Hematopoietic multipotent progenitor cell treated with erythropoietin and hydrocortisone succinate and interleukin-3 and kit ligand, for 6 days (in vitro differentiated cells): ENCODE results near the gene GABBR2.

ENCODE experiments used
- DNase-seq: peaks from one replicate; pipeline ENCODE4 v3.0.0-alpha.2; 2015

GABBR2 gene

GRCh38 chr9:98720402-98720801 is 11.7 kb upstream of the GABBR2 start:
- no peak for DNase-seq

GRCh38 chr9:98719055-98719454 is 10.3 kb upstream of the GABBR2 start:
- no peak for DNase-seq

GRCh38 chr9:98714833-98715232 is 6.1 kb upstream of the GABBR2 start:
- no peak for DNase-seq

GRCh38 chr9:98712987-98713386 is 4.3 kb upstream of the GABBR2 start:
- no peak for DNase-seq

GRCh38 chr9:98709968-98710965 is 1.5 kb upstream of the GABBR2 start:
- DNase-seq, result peak; percentile 74

- no peak for DNase-seq
These were observed 417 bp downstream of the GABBR2 start for GRCh38 chr9:98708103-98708932.

- DNase-seq, result peak; percentile 73
These were observed 1.3 kb downstream of the GABBR2 start for GRCh38 chr9:98707166-98708102.

GRCh38 chr9:98706651-98707165 is 2.0 kb downstream of the GABBR2 start:
- no peak for DNase-seq

GRCh38 chr9:98702835-98703380 is 5.8 kb downstream of the GABBR2 start:
- DNase-seq, result no peak

- no peak for DNase-seq
These were observed 6.4 kb downstream of the GABBR2 start for GRCh38 chr9:98702340-98702739.

GRCh38 chr9:98701576-98701975 is 7.2 kb downstream of the GABBR2 start:
- DNase-seq, result no peak

- DNase-seq, result no peak
These were observed 7.9 kb downstream of the GABBR2 start for GRCh38 chr9:98700801-98701200.

- no peak for DNase-seq
These were observed 9.9 kb downstream of the GABBR2 start for GRCh38 chr9:98698856-98699255.

GRCh38 chr9:98694943-98695342 is 13.8 kb downstream of the GABBR2 start:
- no peak for DNase-seq

GRCh38 chr9:98692392-98692791 is 16.3 kb downstream of the GABBR2 start:
- no peak for DNase-seq

- DNase-seq, result no peak
These were observed 16.8 kb downstream of the GABBR2 start for GRCh38 chr9:98691890-98692289.

- DNase-seq, result no peak
These were observed 18.0 kb downstream of the GABBR2 start for GRCh38 chr9:98690686-98691085.

- no peak for DNase-seq
These were observed 19.8 kb downstream of the GABBR2 start for GRCh38 chr9:98688710-98689495.

- DNase-seq, result no peak
These were observed 20.8 kb downstream of the GABBR2 start for GRCh38 chr9:98687911-98688310.

GRCh38 chr9:98686961-98687855 is 21.5 kb downstream of the GABBR2 start:
- DNase-seq, result no peak
